ENCODE measurements around the gene FNTB. TPM values are rescaled to one million over a fixed set of nuclear protein-coding genes. Genes with fewer than 3 reads are reported as not detected.

Gene FNTB
- total and polyA plus RNA-seq, 2 of the 13 experiments (the other 11 are each of a cell fraction or from before 2014, with no cell fraction given): 23.6 to 28.5 TPM

DNA sequence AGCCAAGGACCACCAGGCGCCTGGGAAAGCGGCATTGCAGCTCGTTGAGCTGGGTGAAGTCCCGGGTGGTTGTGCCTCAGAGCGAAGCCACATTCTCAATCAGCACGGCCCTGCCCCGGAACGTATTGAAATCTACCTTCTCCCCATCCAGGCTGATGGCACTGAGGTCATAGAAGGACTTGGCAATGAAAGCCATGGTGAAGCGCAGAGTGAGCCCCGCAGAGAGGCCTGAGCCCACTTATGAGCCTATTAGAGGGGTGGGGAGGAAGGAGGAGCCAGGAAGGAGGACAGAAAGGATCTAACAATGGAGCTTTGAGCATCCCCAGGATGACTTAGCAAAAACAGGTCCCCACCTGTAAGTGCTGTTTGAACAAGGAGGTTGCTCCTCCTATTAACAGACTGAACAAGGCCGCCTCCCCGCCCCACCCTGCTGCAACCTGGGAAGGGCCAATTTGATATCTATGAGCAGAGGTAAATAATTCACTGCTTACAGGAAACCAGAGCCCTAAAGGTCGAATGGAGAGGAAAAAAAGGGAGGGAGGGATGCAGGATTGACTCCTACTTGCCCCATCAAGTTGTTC, 44.1 kb upstream of the FNTB start, which contains the start of gene GPX2 (continued):
- TF ChIP-seq, protein P1, sequence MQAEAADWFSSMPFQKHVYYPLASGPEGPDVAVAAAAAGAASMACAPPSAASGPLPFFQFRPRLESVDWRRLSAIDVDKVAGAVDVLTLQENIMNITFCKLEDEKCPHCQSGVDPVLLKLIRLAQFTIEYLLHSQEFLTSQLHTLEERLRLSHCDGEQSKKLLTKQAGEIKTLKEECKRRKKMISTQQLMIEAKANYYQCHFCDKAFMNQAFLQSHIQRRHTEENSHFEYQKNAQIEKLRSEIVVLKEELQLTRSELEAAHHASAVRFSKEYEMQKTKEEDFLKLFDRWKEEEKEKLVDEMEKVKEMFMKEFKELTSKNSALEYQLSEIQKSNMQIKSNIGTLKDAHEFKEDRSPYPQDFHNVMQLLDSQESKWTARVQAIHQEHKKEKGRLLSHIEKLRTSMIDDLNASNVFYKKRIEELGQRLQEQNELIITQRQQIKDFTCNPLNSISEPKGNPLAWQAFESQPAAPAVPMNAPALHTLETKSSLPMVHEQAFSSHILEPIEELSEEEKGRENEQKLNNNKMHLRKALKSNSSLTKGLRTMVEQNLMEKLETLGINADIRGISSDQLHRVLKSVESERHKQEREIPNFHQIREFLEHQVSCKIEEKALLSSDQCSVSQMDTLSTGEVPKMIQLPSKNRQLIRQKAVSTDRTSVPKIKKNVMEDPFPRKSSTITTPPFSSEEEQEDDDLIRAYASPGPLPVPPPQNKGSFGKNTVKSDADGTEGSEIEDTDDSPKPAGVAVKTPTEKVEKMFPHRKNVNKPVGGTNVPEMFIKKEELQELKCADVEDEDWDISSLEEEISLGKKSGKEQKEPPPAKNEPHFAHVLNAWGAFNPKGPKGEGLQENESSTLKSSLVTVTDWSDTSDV (CRISPR knock-in tag; IDR thresholded peaks at IDR 0.05): no peak

GRCh38 chr14:64943556-64943955, 43.1 kb upstream of the FNTB start:
- FAIRE-seq: no peak
- in situ Hi-C loops (cut with HindIII; ENCODE audit: extremely low pct_ligation_motif_present, low pct_unique_long_range_greater_than_20kb): no loop called here
- H2AFZ ChIP-seq (ENCODE audit: low read length): no peak overlapping the region
- ChIA-PET CTCF (ENCODE audit: low intra/inter-chr PET ratio, low total read pairs) (no interaction called here), POLR2A (interaction anchor here (1.1 to 6.0 kb wide), 3 partner anchors 26 to 43 kb away, joined by 3 to 54 read pairs (median 5); partner anchors contain the start of gene FNTB)
- intact Hi-C loops (cut with micrococcal nuclease; ENCODE audit: unreplicated experiment): no loop called here
- no peak for ATAC-seq
- WGBS (ENCODE audit: low lambda C conversion rate): 97% methylated on average over 6 of the region's 6 CpGs
- H4K20me1 ChIP-seq (ENCODE audit: insufficient read depth, low read length): no peaks in the 10 kb centered on the region
- no peaks in the 10 kb centered on the region; a peak in 1 of 5 replicates for H3K27me3 ChIP-seq (ENCODE audit: control insufficient read depth in 1 of 2, insufficient read depth in 2 of 2, low read length in 2 of 2)
- 0 out of 2 replicates have a peak overlapping the region, but pooled peaks have one; percentile 97 for H3K4me2 ChIP-seq (ENCODE audit: low read depth, low read length)
- BruUV-seq (replicated peaks): no TSS peak
- H3K9ac ChIP-seq (ENCODE audit: insufficient read depth, low read depth, low read length): no peak overlapping the region
- H3K79me2 ChIP-seq (ENCODE audit: insufficient read depth, low read length): peaks cover 28% of the 10 kb centered on the region
- H3K4me1 ChIP-seq (ENCODE audit: insufficient read depth, low read length): peaks cover 99% of the 10 kb centered on the region
- H3K36me3 ChIP-seq (replicated peaks in 1 of 2; ENCODE audit: control insufficient read depth in 1 of 2, insufficient read depth in 2 of 2, low read length in 2 of 2): peaks cover 0 to 2% of the 10 kb centered on the region in 2 experiments; a peak in 2 of 5 replicates
- no peaks in the 10 kb centered on the region for H3K9me3 ChIP-seq (ENCODE audit: low read length)
- peak overlapping the region; percentile 92 for H3K27ac ChIP-seq (ENCODE audit: extremely low read length, insufficient read depth, low read length)
- DNase-seq (ENCODE audit: low spot score): no peak
- H3K4me3 ChIP-seq (replicated peaks in 1 of 3; ENCODE audit: insufficient read depth in 1 of 3, low read depth in 2 of 3, low read length in 3 of 3): no peak overlapping the region
- TF ChIP-seq JARID2 (CRISPR knock-in tag; IDR thresholded peaks at IDR 0.05; ENCODE audit: insufficient replicate concordance): no peak
- no peak for TF ChIP-seq ZNF549 (CRISPR knock-in tag; IDR thresholded peaks at IDR 0.05)
- TF ChIP-seq ZHX1 (CRISPR knock-in tag; IDR thresholded peaks at IDR 0.05; ENCODE audit: low read depth): no peak
- no peak for TF ChIP-seq CBFB (CRISPR knock-in tag; IDR thresholded peaks at IDR 0.05)
- TF ChIP-seq ZFP36 (IDR thresholded peaks at IDR 0.05; ENCODE audit: borderline replicate concordance, low read depth, low read length, partially characterized antibody): no peak
- no peak for TF ChIP-seq IKZF1 (IDR thresholded peaks at IDR 0.05)
- no peak for TF ChIP-seq HDAC1 (CRISPR knock-in tag; IDR thresholded peaks at IDR 0.05)
- TF ChIP-seq ZBTB46 (CRISPR knock-in tag; IDR thresholded peaks at IDR 0.05; ENCODE audit: borderline replicate concordance): no peak
- TF ChIP-seq JUND (CRISPR knock-in tag; IDR thresholded peaks at IDR 0.05): no peak
- no peak for TF ChIP-seq LBX2 (CRISPR knock-in tag; IDR thresholded peaks at IDR 0.05; ENCODE audit: borderline replicate concordance)
- TF ChIP-seq HCFC1 (IDR thresholded peaks at IDR 0.05; ENCODE audit: low read depth, low read length): no peak
- TF ChIP-seq DPF2 (CRISPR knock-in tag; IDR thresholded peaks at IDR 0.05; ENCODE audit: borderline replicate concordance, low read depth): no peak
- TF ChIP-seq E2F5 (CRISPR knock-in tag; conservative IDR thresholded peaks at IDR 0.05): no peak
